K562 (cell line): ENCODE measurements around the gene IQCN. TPM values are rescaled to one million over a fixed set of nuclear protein-coding genes. Genes with fewer than 3 reads are reported as not detected.
A peak's percentile ranks its signal among the peaks of the same experiment; 100 is the strongest.

Experiments used
- ADNP ChIP-seq: fragments of 200-800 bp; sonication (Bioruptor generic); IDR thresholded peaks from 2 replicates; pipeline ENCODE4 v1.6.1; 2016; ENCODE audit warnings: missing genetic modification characterization, missing compliant biosample characterization
- BDP1 ChIP-seq: IDR thresholded peaks from 3 replicates; pipeline ENCODE4 v1.6.1; 2011; ENCODE audit not compliant: insufficient read length, insufficient read depth
- BRCA1 ChIP-seq, 2 experiments: fragments of 450-650 bp in 1 of 2; sonication (generic) in 1 of 2; formaldehyde crosslinking in 1 of 2; IDR thresholded peaks; 2 replicates each; pipeline versions ENCODE4 v1.5.0 to v1.6.1; 2017 to 2020; ENCODE audit warnings: mild to moderate bottlenecking in 1 of 2, missing genetic modification reagents in 1 of 2
- CSDE1 ChIP-seq, 2 experiments: fragments of 450-650 bp; IDR thresholded peaks; 2 replicates each; pipeline ENCODE4 v1.6.1; 2016; ENCODE audit warnings: mild to moderate bottlenecking in 1 of 2
- ELK3 ChIP-seq: fragments of 450-650 bp; formaldehyde crosslinking; IDR thresholded peaks from 2 replicates; pipeline ENCODE4 v1.4.0; 2020; ENCODE audit warnings: mild to moderate bottlenecking
- ETV5 ChIP-seq: sonication (generic); formaldehyde crosslinking; IDR thresholded peaks from 2 replicates; pipeline ENCODE4 v1.4.0; 2020; ENCODE audit warnings: low read depth, mild to moderate bottlenecking, missing genetic modification reagents
- FOS ChIP-seq: IDR thresholded peaks from 3 replicates; pipeline ENCODE4 v1.6.1; 2011; ENCODE audit not compliant: insufficient read length; ENCODE audit errors: extremely low read depth
- ILK ChIP-seq: fragments of 450-650 bp; IDR thresholded peaks from 2 replicates; pipeline ENCODE4 v1.6.1; 2016; ENCODE audit warnings: missing genetic modification characterization, low read depth, mild to moderate bottlenecking, missing compliant biosample characterization, moderate library complexity, borderline replicate concordance
- KAT8 ChIP-seq: fragments of 450-650 bp; IDR thresholded peaks from 2 replicates; pipeline ENCODE4 v1.6.1; 2016; ENCODE audit warnings: low read depth, mild to moderate bottlenecking
- MAFK ChIP-seq: IDR thresholded peaks from 2 replicates; pipeline ENCODE4 v1.6.1; 2011; ENCODE audit warnings: low read length, improper control_type of control experiment
- PRPF4 ChIP-seq: fragments of 200-400 bp; formaldehyde crosslinking; IDR thresholded peaks from one replicate; pipeline ENCODE4 v1.6.1; 2017; ENCODE audit warnings: low read length, low read depth, mild to moderate bottlenecking; ENCODE audit not compliant: insufficient read depth, poor library complexity, severe bottlenecking
- RCOR1 ChIP-seq, 2 experiments: IDR thresholded peaks; 2 replicates each; pipeline ENCODE4 v1.6.1; 2012; ENCODE audit warnings: low read depth in 2 of 2, low read length in 2 of 2, borderline replicate concordance in 1 of 2, improper control_type of control experiment in 1 of 2
- SMAD2 ChIP-seq: fragments of 150-350 bp; IDR thresholded peaks from 2 replicates; pipeline ENCODE4 v1.6.1; 2014; ENCODE audit warnings: low read depth, mild to moderate bottlenecking, low read length
- STAG1 ChIP-seq: sonication (generic); formaldehyde crosslinking; IDR thresholded peaks from 2 replicates; pipeline ENCODE4 v1.5.0; 2020; ENCODE audit warnings: missing genetic modification reagents, borderline replicate concordance
- XRCC5 ChIP-seq: fragments of 200-400 bp; formaldehyde crosslinking; IDR thresholded peaks from 2 replicates; pipeline ENCODE4 v1.6.1; 2017; ENCODE audit warnings: low read depth, mild to moderate bottlenecking, low read length
- YBX1 ChIP-seq: fragments of 450-650 bp; IDR thresholded peaks from 2 replicates; pipeline ENCODE4 v1.7.1; 2016; ENCODE audit warnings: mild to moderate bottlenecking
- ZNF12 ChIP-seq: sonication (generic); formaldehyde crosslinking; IDR thresholded peaks from 2 replicates; pipeline ENCODE4 v1.4.0; 2020; ENCODE audit warnings: mild to moderate bottlenecking, missing genetic modification reagents
- ZNF57 ChIP-seq: fragments of 450-650 bp; formaldehyde crosslinking; IDR thresholded peaks from 2 replicates; pipeline ENCODE4 v1.4.0; 2020; ENCODE audit warnings: mild to moderate bottlenecking, moderate library complexity
- polyA plus RNA-seq, 8 experiments: library from polyadenylated mRNA; depleted of rRNA in 4 of 8; stranded (reverse) in 5 of 8; unstranded in 3 of 8; fragments of >200 nt; fragmentation: Nextera tagmentation in 2 of 8; fragmentation: Illumina TruSeq in 1 of 8; extraction: Ambion mirVana in 2 of 8; extraction: Trizol in 1 of 8; gene quantifications; 2 replicates each; pipeline versions ENCODE4 v1.2.1 to v1.2.3, GENCODE V29; 2011 to 2014; ENCODE audit warnings: inconsistent platforms in 1 of 8, missing spikeins in 1 of 8
- total RNA-seq, 7 experiments: library from RNA; depleted of rRNA in 6 of 7; stranded (reverse); fragments of >200 nt in 6 of 7; fragmentation: Illumina TruSeq in 2 of 7; extraction: Trizol in 2 of 7; gene quantifications; 2 replicates each; pipeline versions ENCODE4 v1.2.1 to v1.2.3, GENCODE V29; 2011 to 2021; ENCODE audit warnings: low replicate concordance in 1 of 7
- TF ChIP-seq, protein P1 (sequence below): fragments of 450-650 bp; IDR thresholded peaks from 2 replicates; pipeline ENCODE4 v1.6.1; 2016; ENCODE audit warnings: missing biosample characterization, missing genetic modification characterization
- TF ChIP-seq, protein P2 (sequence below): IDR thresholded peaks from 2 replicates; pipeline ENCODE4 v1.6.1; 2012; ENCODE audit warnings: low read depth, low read length, improper control_type of control experiment, borderline replicate concordance
- TF ChIP-seq, protein P3 (sequence below): fragments of 250-450 bp; sonication (Bioruptor Pico); IDR thresholded peaks from 2 replicates; pipeline ENCODE4 v1.9.0; 2021; ENCODE audit warnings: mild to moderate bottlenecking, inconsistent platforms

The IQCN gene
- total and polyA plus RNA-seq, 9 of the 15 experiments (the other 6 are each of a cell fraction or from before 2014, with no cell fraction given) = 0.01 to 0.07 (median 0.04) TPM; not detected in 3

GRCh38 chr19:18281082-18282020 is 7.1 kb upstream of the IQCN start, which contains the start of gene JUND (continued):
- peak; percentile 25 for TF ChIP-seq PRPF4
- no peak for TF ChIP-seq ILK
- TF ChIP-seq, protein P1, sequence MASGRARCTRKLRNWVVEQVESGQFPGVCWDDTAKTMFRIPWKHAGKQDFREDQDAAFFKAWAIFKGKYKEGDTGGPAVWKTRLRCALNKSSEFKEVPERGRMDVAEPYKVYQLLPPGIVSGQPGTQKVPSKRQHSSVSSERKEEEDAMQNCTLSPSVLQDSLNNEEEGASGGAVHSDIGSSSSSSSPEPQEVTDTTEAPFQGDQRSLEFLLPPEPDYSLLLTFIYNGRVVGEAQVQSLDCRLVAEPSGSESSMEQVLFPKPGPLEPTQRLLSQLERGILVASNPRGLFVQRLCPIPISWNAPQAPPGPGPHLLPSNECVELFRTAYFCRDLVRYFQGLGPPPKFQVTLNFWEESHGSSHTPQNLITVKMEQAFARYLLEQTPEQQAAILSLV (tag) = no peak
- TF ChIP-seq BRCA1 (IDR thresholded peaks at IDR 0.05) = no peak
- no peak for TF ChIP-seq BRCA1 (CRISPR knock-in tag; IDR thresholded peaks at IDR 0.05)
- peak in 1 of 2 experiments; percentile 7; a peak in 1 of 4 replicates for TF ChIP-seq RCOR1 (IDR thresholded peaks at IDR 0.05; ENCODE audit: borderline replicate concordance in 1 of 2, low read depth in 2 of 2, low read length in 2 of 2)
- peak in 1 of 2 experiments; percentile 89; a peak in 1 of 4 replicates for TF ChIP-seq CSDE1 (IDR thresholded peaks at IDR 0.05)
- TF ChIP-seq, protein P2, sequence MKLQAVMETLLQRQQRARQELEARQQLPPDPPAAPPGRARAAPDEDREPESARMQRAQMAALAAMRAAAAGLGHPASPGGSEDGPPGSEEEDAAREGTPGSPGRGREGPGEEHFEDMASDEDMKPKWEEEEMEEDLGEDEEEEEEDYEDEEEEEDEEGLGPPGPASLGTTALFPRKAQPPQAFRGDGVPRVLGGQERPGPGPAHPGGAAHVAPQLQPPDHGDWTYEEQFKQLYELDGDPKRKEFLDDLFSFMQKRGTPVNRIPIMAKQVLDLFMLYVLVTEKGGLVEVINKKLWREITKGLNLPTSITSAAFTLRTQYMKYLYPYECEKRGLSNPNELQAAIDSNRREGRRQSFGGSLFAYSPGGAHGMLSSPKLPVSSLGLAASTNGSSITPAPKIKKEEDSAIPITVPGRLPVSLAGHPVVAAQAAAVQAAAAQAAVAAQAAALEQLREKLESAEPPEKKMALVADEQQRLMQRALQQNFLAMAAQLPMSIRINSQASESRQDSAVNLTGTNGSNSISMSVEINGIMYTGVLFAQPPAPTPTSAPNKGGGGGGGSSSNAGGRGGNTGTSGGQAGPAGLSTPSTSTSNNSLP = no peak
- TF ChIP-seq ZNF12 = no peak
- no peak for TF ChIP-seq XRCC5
- TF ChIP-seq, protein P3, sequence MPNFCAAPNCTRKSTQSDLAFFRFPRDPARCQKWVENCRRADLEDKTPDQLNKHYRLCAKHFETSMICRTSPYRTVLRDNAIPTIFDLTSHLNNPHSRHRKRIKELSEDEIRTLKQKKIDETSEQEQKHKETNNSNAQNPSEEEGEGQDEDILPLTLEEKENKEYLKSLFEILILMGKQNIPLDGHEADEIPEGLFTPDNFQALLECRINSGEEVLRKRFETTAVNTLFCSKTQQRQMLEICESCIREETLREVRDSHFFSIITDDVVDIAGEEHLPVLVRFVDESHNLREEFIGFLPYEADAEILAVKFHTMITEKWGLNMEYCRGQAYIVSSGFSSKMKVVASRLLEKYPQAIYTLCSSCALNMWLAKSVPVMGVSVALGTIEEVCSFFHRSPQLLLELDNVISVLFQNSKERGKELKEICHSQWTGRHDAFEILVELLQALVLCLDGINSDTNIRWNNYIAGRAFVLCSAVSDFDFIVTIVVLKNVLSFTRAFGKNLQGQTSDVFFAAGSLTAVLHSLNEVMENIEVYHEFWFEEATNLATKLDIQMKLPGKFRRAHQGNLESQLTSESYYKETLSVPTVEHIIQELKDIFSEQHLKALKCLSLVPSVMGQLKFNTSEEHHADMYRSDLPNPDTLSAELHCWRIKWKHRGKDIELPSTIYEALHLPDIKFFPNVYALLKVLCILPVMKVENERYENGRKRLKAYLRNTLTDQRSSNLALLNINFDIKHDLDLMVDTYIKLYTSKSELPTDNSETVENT = peak; percentile 82
- no peak for TF ChIP-seq YBX1
- no peak for TF ChIP-seq KAT8
- 0 out of 2 replicates have a peak, but pooled peaks have one; percentile 35 for TF ChIP-seq STAG1 (CRISPR knock-in tag)
- TF ChIP-seq ZNF57 = no peak
- TF ChIP-seq ADNP (tag) = no peak
- TF ChIP-seq SMAD2 = no peak
- no peak for TF ChIP-seq ELK3 (CRISPR knock-in tag)
- no peak for TF ChIP-seq BDP1
- TF ChIP-seq ETV5 = peak; percentile 63; the same call in 1 of the 2 replicates
- TF ChIP-seq FOS = no peak
- no peak for TF ChIP-seq MAFK
